SK-N-SH treated with all-trans-retinoic acid at 6 μM for 48 hours (cell line): ENCODE results near the gene EGFL8.
"Not testable (repeated sequence)": the region's sequence is repeated elsewhere in the genome, so short reads cannot be mapped to it uniquely, and the experiment has no call there.

Experiments
- ATAC-seq: fragments of 200-7000 bp; cut with Tn5 transposase; 3 replicates; pipeline ENCODE4 v1.9.1; 2020; ENCODE audit warnings: mild to moderate bottlenecking, moderate library complexity
- ARNTL ChIP-seq: fragments of 450-650 bp; formaldehyde crosslinking; IDR thresholded peaks from 2 replicates; pipeline ENCODE4 v1.5.0; 2020; ENCODE audit warnings: low read depth, mild to moderate bottlenecking, moderate library complexity, borderline replicate concordance
- CSRNP3 ChIP-seq: fragments of 250-450 bp; sonication (Bioruptor Pico); IDR thresholded peaks from 2 replicates; pipeline ENCODE4 v1.5.1; 2021; ENCODE audit warnings: mild to moderate bottlenecking, moderate library complexity
- ESRRG ChIP-seq: fragments of 250-450 bp; sonication (Bioruptor Pico); IDR thresholded peaks from 2 replicates; pipeline ENCODE4 v1.6.1; 2021; ENCODE audit warnings: mild to moderate bottlenecking
- GLIS3 ChIP-seq: fragments of 250-450 bp; sonication (Bioruptor Pico); IDR thresholded peaks from 2 replicates; pipeline ENCODE4 v1.5.0; 2020; ENCODE audit warnings: mild to moderate bottlenecking, moderate library complexity
- ISL1 ChIP-seq: fragments of 250-450 bp; sonication (Bioruptor Pico); IDR thresholded peaks from 2 replicates; pipeline ENCODE4 v2.1.2; 2022; ENCODE audit warnings: mild to moderate bottlenecking, moderate library complexity
- OSR1 ChIP-seq: fragments of 250-450 bp; sonication (Bioruptor Pico); IDR thresholded peaks from 2 replicates; pipeline ENCODE4 v1.8.0; 2022; ENCODE audit warnings: moderate library complexity, mild to moderate bottlenecking, inconsistent platforms
- PATZ1 ChIP-seq: fragments of 250-450 bp; sonication (Bioruptor Pico); IDR thresholded peaks from 2 replicates; pipeline ENCODE4 v1.8.0; 2020; ENCODE audit warnings: mild to moderate bottlenecking, moderate library complexity, borderline replicate concordance
- PPARA ChIP-seq: fragments of 250-450 bp; sonication (Bioruptor Pico); IDR thresholded peaks from 2 replicates; pipeline ENCODE4 v1.5.0; 2020; ENCODE audit warnings: mild to moderate bottlenecking, borderline replicate concordance
- RARB ChIP-seq: fragments of 250-450 bp; sonication (Bioruptor Pico); IDR thresholded peaks from 2 replicates; pipeline ENCODE4 v1.8.0; 2021; ENCODE audit warnings: mild to moderate bottlenecking, moderate library complexity
- SNAI2 ChIP-seq: fragments of 250-450 bp; sonication (Bioruptor Pico); IDR thresholded peaks from 2 replicates; pipeline ENCODE4 v1.5.0; 2020; ENCODE audit warnings: mild to moderate bottlenecking, moderate library complexity
- TCF4 ChIP-seq: fragments of 250-450 bp; sonication (Bioruptor Pico); IDR thresholded peaks from 2 replicates; pipeline ENCODE4 v1.8.0; 2021; ENCODE audit warnings: mild to moderate bottlenecking, moderate library complexity, borderline replicate concordance
- TOX ChIP-seq: fragments of 250-450 bp; sonication (Bioruptor Pico); IDR thresholded peaks from 2 replicates; pipeline ENCODE4 v1.8.0; 2021; ENCODE audit warnings: mild to moderate bottlenecking, moderate library complexity, borderline replicate concordance
- TSHZ2 ChIP-seq: fragments of 250-450 bp; sonication (Bioruptor Pico); IDR thresholded peaks from 2 replicates; pipeline ENCODE4 v1.5.0; 2020; ENCODE audit warnings: mild to moderate bottlenecking, moderate library complexity
- ZC3H10 ChIP-seq: fragments of 250-450 bp; sonication (Bioruptor Pico); IDR thresholded peaks from 2 replicates; pipeline ENCODE4 v1.5.1; 2021; ENCODE audit warnings: mild to moderate bottlenecking, moderate library complexity
- ZFP3 ChIP-seq: fragments of 250-450 bp; sonication (Bioruptor Pico); IDR thresholded peaks from 2 replicates; pipeline ENCODE4 v1.5.0; 2020; ENCODE audit warnings: mild to moderate bottlenecking, moderate library complexity
- ZFP30 ChIP-seq: fragments of 450-650 bp; formaldehyde crosslinking; IDR thresholded peaks from 2 replicates; pipeline ENCODE4 v1.5.0; 2022; ENCODE audit warnings: mild to moderate bottlenecking, moderate library complexity
- ZNF70 ChIP-seq: fragments of 450-650 bp; formaldehyde crosslinking; IDR thresholded peaks from 2 replicates; pipeline ENCODE4 v1.5.0; 2020; ENCODE audit warnings: mild to moderate bottlenecking, moderate library complexity
- TF ChIP-seq, protein P1 (sequence below): fragments of 250-450 bp; sonication (Bioruptor Pico); IDR thresholded peaks from 2 replicates; pipeline ENCODE4 v1.8.0; 2021; ENCODE audit warnings: low read depth, mild to moderate bottlenecking, moderate library complexity, borderline replicate concordance

Gene EGFL8

GRCh38 chr6:32183483-32184083 lies 19.2 kb downstream of the EGFL8 start (continued):
- TF ChIP-seq TSHZ2 (no peak), ZNF70 (CRISPR knock-in tag) (no peak), ESRRG (CRISPR knock-in tag) (no peak), ZFP30 (CRISPR knock-in tag) (no peak), SNAI2 (no peak), ZFP3 (CRISPR knock-in tag) (no peak), TOX (no peak), ARNTL (CRISPR knock-in tag) (no peak)
- TF ChIP-seq, protein P1, sequence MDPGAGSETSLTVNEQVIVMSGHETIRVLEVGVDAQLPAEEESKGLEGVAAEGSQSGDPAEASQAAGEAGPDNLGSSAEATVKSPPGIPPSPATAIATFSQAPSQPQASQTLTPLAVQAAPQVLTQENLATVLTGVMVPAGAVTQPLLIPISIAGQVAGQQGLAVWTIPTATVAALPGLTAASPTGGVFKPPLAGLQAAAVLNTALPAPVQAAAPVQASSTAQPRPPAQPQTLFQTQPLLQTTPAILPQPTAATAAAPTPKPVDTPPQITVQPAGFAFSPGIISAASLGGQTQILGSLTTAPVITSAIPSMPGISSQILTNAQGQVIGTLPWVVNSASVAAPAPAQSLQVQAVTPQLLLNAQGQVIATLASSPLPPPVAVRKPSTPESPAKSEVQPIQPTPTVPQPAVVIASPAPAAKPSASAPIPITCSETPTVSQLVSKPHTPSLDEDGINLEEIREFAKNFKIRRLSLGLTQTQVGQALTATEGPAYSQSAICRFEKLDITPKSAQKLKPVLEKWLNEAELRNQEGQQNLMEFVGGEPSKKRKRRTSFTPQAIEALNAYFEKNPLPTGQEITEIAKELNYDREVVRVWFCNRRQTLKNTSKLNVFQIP (CRISPR knock-in tag): no peak

DNA sequence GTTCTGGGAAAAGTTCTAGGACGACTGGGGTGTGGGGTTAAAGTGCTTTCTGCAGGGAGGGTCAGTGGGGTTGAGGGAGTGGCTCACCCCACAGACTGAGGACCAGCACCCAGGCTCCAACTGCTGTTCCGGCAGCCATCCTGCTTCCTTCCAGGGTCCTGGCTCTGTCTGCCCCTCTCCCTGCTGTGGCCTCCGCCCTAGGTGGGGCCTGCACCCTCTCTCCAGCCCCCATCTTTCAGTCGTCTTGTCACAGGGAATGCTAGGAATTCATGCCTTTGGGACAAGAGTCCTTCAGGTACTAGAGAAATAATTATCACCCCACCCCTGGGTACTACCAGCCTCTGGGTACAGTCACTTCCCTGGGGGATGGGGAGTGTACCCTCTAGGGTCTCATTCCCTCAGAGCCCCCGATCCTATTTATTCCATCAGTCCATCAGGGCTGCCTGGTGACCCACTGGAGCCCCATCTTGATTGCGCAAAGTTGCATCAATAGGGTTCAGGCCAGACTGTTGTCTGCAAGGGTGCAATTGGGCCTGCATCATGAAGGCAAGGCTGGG lies 19.8 kb downstream of the EGFL8 start, which contains the start of gene AGER:
AGER (minus strand) TSS at position 170 of the 557 bp plus-strand sequence; CDS start at position 139, 31 bp downstream.
- TF ChIP-seq, protein P1 (CRISPR knock-in tag): no peak
- TF ChIP-seq ZFP30 (CRISPR knock-in tag) (no peak), CSRNP3 (CRISPR knock-in tag) (no peak), TOX (no peak), PPARA (no peak), OSR1 (CRISPR knock-in tag) (no peak), RARB (CRISPR knock-in tag) (no peak), TCF4 (CRISPR knock-in tag) (no peak), ZC3H10 (no peak), ISL1 (CRISPR knock-in tag) (no peak), SNAI2 (no peak), PATZ1 (no peak), GLIS3 (CRISPR knock-in tag) (no peak), ESRRG (CRISPR knock-in tag) (no peak)
- ATAC-seq: no peak

GRCh38 chr6:32185681-32186131 lies 21.3 kb downstream of the EGFL8 start:
- ATAC-seq: peak; percentile 83

DNA sequence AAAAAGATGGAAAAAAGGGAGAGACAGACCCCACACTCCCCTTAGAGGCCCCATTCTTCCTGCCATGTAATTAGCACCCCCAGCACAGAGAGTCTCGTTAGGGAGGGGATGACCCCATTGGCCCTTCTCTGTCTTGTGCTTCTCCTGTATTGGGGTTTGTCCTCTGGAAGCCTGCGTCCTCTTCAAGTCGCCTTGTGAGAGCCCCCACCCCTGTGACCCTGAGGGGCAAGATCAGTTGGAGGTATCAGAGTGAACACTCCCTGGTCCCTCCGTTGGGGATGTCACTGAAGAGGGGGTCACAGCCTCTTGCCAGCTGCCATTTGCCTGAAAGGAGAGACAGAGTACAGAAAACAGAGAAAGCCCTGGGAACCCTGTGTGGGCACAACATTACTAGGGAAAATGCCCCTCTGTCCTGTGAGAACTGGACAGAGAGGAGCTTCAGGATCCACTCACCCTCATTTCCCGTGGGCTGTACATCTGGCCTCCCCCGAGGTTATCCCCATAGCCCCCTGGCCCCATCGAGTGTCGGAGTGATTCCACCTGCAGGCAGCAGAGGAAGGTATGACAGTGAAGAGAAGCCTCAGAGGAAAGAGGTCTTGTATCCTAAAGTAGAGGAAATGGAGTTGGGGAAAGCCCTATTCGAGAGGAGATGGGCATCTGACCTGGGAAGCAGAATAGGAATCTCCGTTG lies 21.9 kb downstream of the EGFL8 start:
- ATAC-seq: not testable (repeated sequence)
